ENCODE results near the gene PDCL2. TPM values are rescaled to one million over a fixed set of nuclear protein-coding genes. Genes with fewer than 3 reads are reported as not detected.
A peak's percentile ranks its signal among the peaks of the same experiment; 100 is the strongest.

PDCL2 gene
- total and polyA plus RNA-seq, 2 of the 13 experiments (the other 11 are each of a cell fraction or from before 2014, with no cell fraction given): not detected

GRCh38 chr4:55635741-55636655, 44.0 kb upstream of the PDCL2 start, which contains the start of gene NMU (continued):
- no peak for TF ChIP-seq FOSL2 (CRISPR knock-in tag; IDR thresholded peaks at IDR 0.05)
- TF ChIP-seq ZNF800 (CRISPR knock-in tag; IDR thresholded peaks at IDR 0.05): peak; percentile 84
- no peak for TF ChIP-seq ZFP37 (CRISPR knock-in tag; IDR thresholded peaks at IDR 0.05; ENCODE audit: borderline replicate concordance)
- TF ChIP-seq HINFP (CRISPR knock-in tag; IDR thresholded peaks at IDR 0.05; ENCODE audit: low read depth): no peak

- Histone ChIP-seq H3K9ac (ENCODE audit: insufficient read depth, low read depth, low read length) (no peak overlapping the region), H2AFZ (ENCODE audit: low read length) (no peak overlapping the region), H3K4me3 (replicated peaks in 1 of 3; ENCODE audit: insufficient read depth in 1 of 3, low read depth in 2 of 3, low read length in 3 of 3) (no peak overlapping the region), H3K9me3 (ENCODE audit: low read length) (no peaks in the 10 kb centered on the region), H3K79me2 (ENCODE audit: insufficient read depth, low read length) (no peaks in the 10 kb centered on the region), H3K4me2 (ENCODE audit: low read depth, low read length) (peak overlapping the region; percentile 63; the same call in 1 of the 2 replicates), H3K36me3 (replicated peaks in 1 of 2; ENCODE audit: control insufficient read depth in 1 of 2, insufficient read depth in 2 of 2, low read length in 2 of 2) (no peaks in the 10 kb centered on the region), H4K20me1 (ENCODE audit: insufficient read depth, low read length) (no peaks in the 10 kb centered on the region), H3K27me3 (ENCODE audit: control insufficient read depth in 1 of 2, insufficient read depth in 2 of 2, low read length in 2 of 2) (peaks cover 7 to 43% of the 10 kb centered on the region in 2 experiments), H3K4me1 (ENCODE audit: insufficient read depth, low read length) (peaks cover 14% of the 10 kb centered on the region), H3K27ac (ENCODE audit: extremely low read length, insufficient read depth, low read length) (no peak overlapping the region)
- FAIRE-seq (no peak), DNase-seq (ENCODE audit: low spot score) (no peak), ATAC-seq (no peak)
- BruUV-seq (replicated peaks): no TSS peak
- WGBS (ENCODE audit: low lambda C conversion rate): 28% methylated on average over 11 of the region's 11 CpGs
- POLR2A ChIA-PET: no interaction called here
- intact Hi-C loops (cut with micrococcal nuclease; ENCODE audit: unreplicated experiment): no loop called here
- in situ Hi-C loops (cut with HindIII; ENCODE audit: extremely low pct_ligation_motif_present, low pct_unique_long_range_greater_than_20kb): no loop called here
- CTCF ChIA-PET (ENCODE audit: low intra/inter-chr PET ratio, low total read pairs): no interaction called here
- TF ChIP-seq IKZF4 (CRISPR knock-in tag; IDR thresholded peaks at IDR 0.05; ENCODE audit: borderline replicate concordance, low read depth, not compliant biosample characterization) (no peak), SSRP1 (CRISPR knock-in tag; IDR thresholded peaks at IDR 0.05) (no peak), ZNF574 (CRISPR knock-in tag; IDR thresholded peaks at IDR 0.05) (no peak), EZH2 (conservative IDR thresholded peaks at IDR 0.05; ENCODE audit: low read depth, low read length) (peak; percentile 66; the same call in 1 of the 2 replicates), FOXC1 (CRISPR knock-in tag; IDR thresholded peaks at IDR 0.05; ENCODE audit: borderline replicate concordance) (no peak)
Measured at GRCh38 chr4:55635282-55635681, 43.2 kb upstream of the PDCL2 start.
